Hepatocyte (in vitro differentiated cells): ENCODE data around the gene GYPC. TPM values are rescaled to one million over a fixed set of nuclear protein-coding genes. Genes with fewer than 3 reads are reported as not detected.
"Not testable (repeated sequence)": the region's sequence is repeated elsewhere in the genome, so short reads cannot be mapped to it uniquely, and the experiment has no call there.

ENCODE experiments used
- DNase-seq: peaks from one replicate; pipeline ENCODE4 v3.0.0-alpha.2; 2016; ENCODE audit warnings: low spot score
- H2AFZ ChIP-seq: fragments of 200-600 bp; sonication (generic); 2 replicates; pipeline ENCODE4 v1.6.0; 2016; ENCODE audit warnings: antibody characterized with exemption, mild to moderate bottlenecking
- H3K27ac ChIP-seq: fragments of 200-600 bp; sonication (generic); 2 replicates; pipeline ENCODE4 v1.5.1; 2016; ENCODE audit warnings: mild to moderate bottlenecking
- H3K27me3 ChIP-seq: fragments of 200-600 bp; sonication (generic); 2 replicates; pipeline ENCODE4 v1.6.1; 2016
- H3K36me3 ChIP-seq: fragments of 200-600 bp; sonication (generic); replicated peaks from 2 replicates; pipeline ENCODE4 v1.5.1; 2016; ENCODE audit warnings: low read depth; ENCODE audit not compliant: insufficient read depth
- H3K4me1 ChIP-seq: fragments of 200-600 bp; sonication (generic); 2 replicates; pipeline ENCODE4 v1.5.1; 2016; ENCODE audit warnings: mild to moderate bottlenecking, moderate library complexity; ENCODE audit not compliant: insufficient read depth
- H3K4me2 ChIP-seq: fragments of 200-600 bp; sonication (generic); 2 replicates; pipeline ENCODE4 v1.6.0; 2016
- H3K4me3 ChIP-seq: fragments of 200-600 bp; sonication (generic); 2 replicates; pipeline ENCODE4 v1.5.1; 2016; ENCODE audit warnings: mild to moderate bottlenecking
- H3K79me2 ChIP-seq: fragments of 200-600 bp; sonication (generic); 2 replicates; pipeline ENCODE4 v1.6.0; 2017; ENCODE audit warnings: mild to moderate bottlenecking
- H3K9me2 ChIP-seq: fragments of 200-600 bp; sonication (generic); replicated peaks from 2 replicates; pipeline ENCODE4 v1.6.0; 2017; ENCODE audit warnings: mild to moderate bottlenecking; ENCODE audit not compliant: insufficient read depth
- H3K9me3 ChIP-seq: fragments of 200-600 bp; sonication (generic); 2 replicates; pipeline ENCODE4 v1.5.1; 2016; ENCODE audit warnings: low read depth, mild to moderate bottlenecking
- H4K20me1 ChIP-seq: fragments of 200-600 bp; sonication (generic); 2 replicates; pipeline ENCODE4 v1.6.0; 2016; ENCODE audit warnings: mild to moderate bottlenecking; ENCODE audit not compliant: insufficient read depth, poor library complexity, severe bottlenecking
- EZH2 ChIP-seq: fragments of 200-600 bp; sonication (generic); IDR thresholded peaks from 2 replicates; pipeline ENCODE4 v1.6.1; 2016; ENCODE audit warnings: antibody characterized with exemption, mild to moderate bottlenecking, borderline replicate concordance
- EZH2phosphoT487 ChIP-seq: fragments of 200-600 bp; sonication (generic); IDR thresholded peaks from one replicate; pipeline ENCODE4 v1.6.1; 2018; ENCODE audit warnings: antibody characterized with exemption, mild to moderate bottlenecking, low read depth, moderate library complexity; ENCODE audit not compliant: unreplicated experiment, severe bottlenecking
- WGBS: methylation state at CpG from one replicate; pipeline ENCODE4 v1.1.6; 2016; ENCODE audit warnings: low lambda C conversion rate; ENCODE audit errors: missing lambda C conversion rate; 5-methylcytosine and 5-hydroxymethylcytosine counted together
- polyA plus RNA-seq: library from polyadenylated mRNA; unstranded; fragments of >200 nt; fragmentation: Nextera tagmentation; extraction: Ambion mirVana; gene quantifications from 2 replicates; pipeline ENCODE4 v1.2.1, GENCODE V29; 2016
- total RNA-seq: library from RNA; depleted of rRNA; stranded (reverse); fragments of >200 nt; gene quantifications from 2 replicates; pipeline ENCODE4 v1.2.3, GENCODE V29; 2014
- TF ChIP-seq, protein P1 (sequence below): fragments of 200-600 bp; sonication (generic); IDR thresholded peaks from 2 replicates; pipeline ENCODE4 v1.5.1; 2016; ENCODE audit warnings: antibody characterized with exemption, mild to moderate bottlenecking; ENCODE audit not compliant: poor library complexity

Gene GYPC
- total and polyA plus RNA-seq, 2 experiments from 2014 or later, result 35.0 to 87.7 TPM

DNA sequence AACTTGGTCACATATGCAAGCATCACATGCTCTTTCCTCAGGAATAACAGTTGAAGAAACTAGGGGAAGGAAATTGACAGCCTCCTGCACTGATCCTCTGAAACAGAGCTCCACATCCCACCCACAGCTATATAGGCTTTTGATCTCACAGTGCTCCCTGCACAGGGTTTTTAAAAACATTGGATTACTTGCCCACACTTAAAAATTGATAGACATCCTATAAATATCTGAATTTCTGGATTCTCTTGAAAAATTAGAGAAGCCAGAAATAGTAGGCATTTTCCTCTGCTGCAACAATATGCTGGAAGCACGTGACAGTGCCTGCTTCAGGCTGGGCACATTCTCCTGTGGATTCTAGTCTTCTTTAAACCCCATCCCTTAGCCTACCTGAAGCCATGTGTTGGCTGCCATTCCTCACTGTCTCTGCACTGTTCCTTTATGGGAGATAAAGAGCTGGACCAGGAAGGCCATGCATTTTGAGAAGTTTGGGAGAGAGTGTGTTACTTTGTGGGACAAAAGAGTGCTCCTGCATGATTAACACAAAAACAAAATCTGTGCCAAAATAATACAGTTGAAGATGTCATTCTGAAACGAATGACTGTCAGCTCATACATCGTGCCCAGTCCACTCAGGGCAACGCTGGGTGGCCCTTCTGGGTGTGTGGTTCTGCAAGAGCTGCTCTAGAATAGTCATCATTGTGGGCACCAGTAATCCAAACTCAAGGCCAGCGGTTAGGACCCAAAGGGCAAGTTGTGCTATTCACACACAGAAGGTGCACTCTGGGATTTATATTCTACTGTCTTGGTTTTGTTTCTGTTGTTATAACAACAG lies 59.8 kb downstream of the GYPC start:
- Histone ChIP-seq H3K9me2 (no peaks in the 10 kb centered on the region), H4K20me1 (no peaks in the 10 kb centered on the region), H3K79me2 (no peaks in the 10 kb centered on the region), H3K4me2 (no peak overlapping the region), H3K36me3 (no peaks in the 10 kb centered on the region), H3K4me3 (no peak overlapping the region), H3K27me3 (no peaks in the 10 kb centered on the region), H3K27ac (no peak overlapping the region), H2AFZ (no peak overlapping the region), H3K4me1 (no peaks in the 10 kb centered on the region), H3K9me3 (no peaks in the 10 kb centered on the region)
- DNase-seq, result no peak
- 89% methylated on average over 5 of the region's 5 CpGs for WGBS
- TF ChIP-seq, protein P1, sequence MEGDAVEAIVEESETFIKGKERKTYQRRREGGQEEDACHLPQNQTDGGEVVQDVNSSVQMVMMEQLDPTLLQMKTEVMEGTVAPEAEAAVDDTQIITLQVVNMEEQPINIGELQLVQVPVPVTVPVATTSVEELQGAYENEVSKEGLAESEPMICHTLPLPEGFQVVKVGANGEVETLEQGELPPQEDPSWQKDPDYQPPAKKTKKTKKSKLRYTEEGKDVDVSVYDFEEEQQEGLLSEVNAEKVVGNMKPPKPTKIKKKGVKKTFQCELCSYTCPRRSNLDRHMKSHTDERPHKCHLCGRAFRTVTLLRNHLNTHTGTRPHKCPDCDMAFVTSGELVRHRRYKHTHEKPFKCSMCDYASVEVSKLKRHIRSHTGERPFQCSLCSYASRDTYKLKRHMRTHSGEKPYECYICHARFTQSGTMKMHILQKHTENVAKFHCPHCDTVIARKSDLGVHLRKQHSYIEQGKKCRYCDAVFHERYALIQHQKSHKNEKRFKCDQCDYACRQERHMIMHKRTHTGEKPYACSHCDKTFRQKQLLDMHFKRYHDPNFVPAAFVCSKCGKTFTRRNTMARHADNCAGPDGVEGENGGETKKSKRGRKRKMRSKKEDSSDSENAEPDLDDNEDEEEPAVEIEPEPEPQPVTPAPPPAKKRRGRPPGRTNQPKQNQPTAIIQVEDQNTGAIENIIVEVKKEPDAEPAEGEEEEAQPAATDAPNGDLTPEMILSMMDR, result no peak
- TF ChIP-seq EZH2 (no peak), EZH2phosphoT487 (no peak)

- H3K9me3 ChIP-seq, H3K4me3 ChIP-seq, H3K4me1 ChIP-seq, H3K79me2 ChIP-seq, H4K20me1 ChIP-seq, DNase-seq, H3K9me2 ChIP-seq, H3K27me3 ChIP-seq, H3K4me2 ChIP-seq, H3K36me3 ChIP-seq, H3K27ac ChIP-seq, H2AFZ ChIP-seq: not testable (repeated sequence)
- WGBS, result 92% methylated on average over 10 of the region's 10 CpGs
Observed at GRCh38 chr2:126717277-126717676, 61.3 kb downstream of the GYPC start.

DNA sequence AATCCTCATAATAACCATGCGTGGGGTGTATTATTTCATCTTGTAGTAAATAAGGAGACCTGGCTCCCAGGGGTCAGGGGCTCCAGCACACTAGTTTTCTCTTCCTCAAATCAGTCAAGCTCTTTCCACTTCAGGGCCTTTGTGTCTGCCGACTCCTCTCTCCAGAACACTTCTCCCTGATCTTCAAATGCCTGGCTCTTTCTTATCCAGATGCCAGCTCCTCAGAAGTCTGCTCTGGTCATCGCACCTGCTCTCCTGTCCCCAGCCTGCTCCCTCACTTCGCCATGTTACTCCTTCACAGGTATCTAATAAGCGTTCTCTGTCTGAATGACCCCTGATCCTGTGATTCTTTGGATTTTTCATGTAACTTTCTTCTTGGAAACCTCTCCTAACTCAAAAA lies 62.0 kb downstream of the GYPC start:
- no peaks in the 10 kb centered on the region for H3K9me2 ChIP-seq
- WGBS, result 92% methylated on average over 5 of the region's 5 CpGs
- no peaks in the 10 kb centered on the region for H3K27me3 ChIP-seq
- H3K4me1 ChIP-seq, result no peaks in the 10 kb centered on the region
- TF ChIP-seq, protein P1, result no peak
- TF ChIP-seq EZH2phosphoT487, result no peak
- TF ChIP-seq EZH2, result no peak
- H3K4me2 ChIP-seq, result no peak overlapping the region
- no peak overlapping the region for H3K27ac ChIP-seq
- H2AFZ ChIP-seq, result no peak overlapping the region
- no peak for DNase-seq
- no peaks in the 10 kb centered on the region for H3K36me3 ChIP-seq
- H3K4me3 ChIP-seq, result no peak overlapping the region
- no peaks in the 10 kb centered on the region for H4K20me1 ChIP-seq
- H3K9me3 ChIP-seq, result no peaks in the 10 kb centered on the region
- no peaks in the 10 kb centered on the region for H3K79me2 ChIP-seq

DNA sequence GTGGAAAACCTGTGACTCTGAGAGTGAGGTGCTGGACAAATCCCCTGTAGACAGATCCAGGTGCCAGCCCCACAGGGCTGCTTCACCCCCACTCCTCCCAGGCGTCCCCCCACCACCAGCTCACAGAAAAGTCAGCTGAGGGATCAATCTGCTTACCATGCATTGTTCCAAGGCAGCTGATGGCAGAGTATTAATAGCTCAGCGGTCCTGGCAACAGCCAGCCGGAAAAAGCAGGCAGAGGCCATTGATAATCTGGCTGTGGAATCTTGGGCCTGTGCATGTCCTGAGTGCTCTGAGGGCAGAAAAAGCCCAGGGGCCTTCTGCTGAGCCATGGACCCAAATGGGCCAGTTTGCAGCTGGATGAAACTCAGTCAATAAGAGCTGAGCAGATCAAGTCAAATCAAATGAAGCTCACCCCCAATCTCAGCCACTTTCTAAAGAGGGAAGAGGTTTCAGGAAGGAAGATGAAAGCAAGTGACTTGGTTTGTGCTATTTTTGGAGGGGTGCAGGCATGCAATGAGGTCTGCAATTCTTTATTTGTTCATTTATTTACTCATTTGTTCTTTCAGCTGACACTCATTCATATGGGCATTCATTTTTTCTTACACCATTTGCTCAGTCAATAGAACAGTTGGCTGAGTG lies 63.4 kb downstream of the GYPC start:
- no peaks in the 10 kb centered on the region for H3K27me3 ChIP-seq
- H4K20me1 ChIP-seq, result no peaks in the 10 kb centered on the region
- H3K4me1 ChIP-seq, result no peaks in the 10 kb centered on the region
- no peak overlapping the region for H3K4me2 ChIP-seq
- no peak for TF ChIP-seq EZH2phosphoT487
- TF ChIP-seq EZH2, result no peak
- TF ChIP-seq, protein P1, result no peak
- H3K9me3 ChIP-seq, result no peaks in the 10 kb centered on the region
- 72% methylated on average over 3 of the region's 3 CpGs for WGBS
- H3K36me3 ChIP-seq, result no peaks in the 10 kb centered on the region
- no peak for DNase-seq
- no peaks in the 10 kb centered on the region for H3K9me2 ChIP-seq
- no peaks in the 10 kb centered on the region for H3K79me2 ChIP-seq
- H3K4me3 ChIP-seq, result no peak overlapping the region
- H2AFZ ChIP-seq, result no peak overlapping the region
- no peak overlapping the region for H3K27ac ChIP-seq
